ENCODE results near the gene STAP1. TPM values are rescaled to one million over a fixed set of nuclear protein-coding genes. Genes with fewer than 3 reads are reported as not detected.

Gene STAP1
- total RNA-seq, 6 donors from 2014 or later: 0.89 to 2.7 (median 1.7) TPM; not detected in 2

DNA sequence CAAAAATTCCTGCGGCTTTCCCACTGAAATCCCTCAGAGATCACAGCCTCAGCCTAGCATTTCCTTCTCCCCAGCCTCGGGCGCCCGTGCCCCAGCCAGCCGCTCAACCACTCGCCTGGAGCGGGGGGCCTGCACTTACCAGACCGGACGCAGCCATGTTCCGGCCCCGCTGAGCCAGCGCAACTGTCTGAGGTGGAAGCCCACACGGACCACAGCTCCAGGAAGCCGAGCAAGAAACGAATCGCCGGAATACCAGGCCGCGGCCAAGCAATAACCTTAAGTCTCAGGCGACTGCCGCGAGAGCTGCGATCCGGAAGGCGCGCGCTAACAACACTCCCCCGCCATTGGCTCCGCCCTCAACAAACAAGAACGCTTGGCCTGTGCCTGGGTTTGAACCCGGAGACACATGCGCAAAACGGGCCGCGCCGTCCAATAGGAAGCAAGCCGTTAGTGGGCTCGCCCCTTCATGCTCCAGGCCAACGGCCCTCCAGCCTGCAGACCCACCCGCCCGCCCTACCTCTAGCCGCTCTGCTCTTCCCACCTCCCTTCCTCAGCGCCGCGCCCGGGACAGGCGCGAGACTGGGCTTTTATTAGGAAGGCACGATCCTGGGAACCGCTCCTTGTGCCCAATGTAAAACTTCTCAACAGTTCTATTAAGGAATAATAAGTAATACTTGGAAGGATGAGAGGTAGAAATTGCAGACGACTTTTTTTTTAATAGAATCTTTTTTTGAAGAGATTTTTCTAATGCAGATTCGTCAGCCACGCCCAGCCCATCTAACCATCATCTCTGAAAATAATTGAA, 13.1 kb upstream of the STAP1 start, which contains the start of gene CENPC:
CENPC (minus strand) TSS at position 305 of the 805 bp plus-strand sequence; CDS start at position 157, 148 bp downstream.
- no peak for TF ChIP-seq EP300 (IDR thresholded peaks at IDR 0.05)
- TF ChIP-seq POLR2A (IDR thresholded peaks at IDR 0.05): peak in 3 of 4 donors; percentile 71 to 89 (median 87)
- TF ChIP-seq POLR2AphosphoS5 (IDR thresholded peaks at IDR 0.05): peak; percentile 88 to 94
- peaks cover 0 to 10% (median 2%) of the 10 kb centered on the region in 4 donors for H3K36me3 ChIP-seq
- 1% methylated on average over 15 to 49 of the region's 53 CpGs for WGBS, 2 donors
- no peaks in the 10 kb centered on the region for H3K27me3 ChIP-seq
- H3K27ac ChIP-seq: peak within 1 kb of the TSS; percentile 88 to 93 (median 92)
- peaks cover 0 to 35% (median 20%) of the 10 kb centered on the region in 4 donors for H3K4me1 ChIP-seq
- DNase-seq (peak; percentile 94 to 98), ATAC-seq (ENCODE audit: low FRiP score in 2 of 2) (peak; percentile 99)
- H3K9me3 ChIP-seq: no peaks in the 10 kb centered on the region
- H3K4me3 ChIP-seq: peak within 1 kb of the TSS; percentile 55 to 75 (median 61)

DNA sequence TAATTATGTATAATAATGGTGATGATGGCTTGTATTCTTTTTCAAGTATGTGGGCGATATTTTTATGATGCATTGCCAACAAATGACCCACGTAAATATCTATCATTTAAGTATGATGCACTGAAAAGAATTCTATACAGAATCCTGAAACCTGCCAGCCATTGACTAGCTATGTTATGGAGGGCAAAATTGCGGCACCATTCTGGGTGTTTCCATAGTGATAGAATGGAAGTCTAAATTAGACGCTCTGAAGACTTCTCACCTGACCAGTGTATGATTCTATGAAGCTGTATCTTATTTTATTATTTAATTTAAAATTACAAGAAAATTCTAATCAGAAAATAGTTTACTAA, 12.5 kb upstream of the STAP1 start:
- 38 to 49% methylated on average over 4 of the region's 4 CpGs for WGBS, 2 donors
- Histone ChIP-seq H3K4me1 (peaks cover 0 to 35% (median 20%) of the 10 kb centered on the region in 4 donors), H3K27ac (peak overlapping the region; percentile 88 to 93 (median 92)), H3K36me3 (peaks cover 0 to 4% (median 2%) of the 10 kb centered on the region in 4 donors), H3K4me3 (peak overlapping the region; percentile 55 to 75 (median 61)), H3K27me3 (no peaks in the 10 kb centered on the region), H3K9me3 (no peaks in the 10 kb centered on the region)
- no peak for TF ChIP-seq POLR2A (IDR thresholded peaks at IDR 0.05)
- no peak for TF ChIP-seq EP300 (IDR thresholded peaks at IDR 0.05)
- no peak for ATAC-seq (ENCODE audit: low FRiP score in 2 of 2)
- no peak for DNase-seq

GRCh38 chr4:67546971-67547370, 11.6 kb upstream of the STAP1 start:
- no peak for TF ChIP-seq POLR2A (IDR thresholded peaks at IDR 0.05)
- no peak for TF ChIP-seq CTCF (IDR thresholded peaks at IDR 0.05)
- TF ChIP-seq EP300 (IDR thresholded peaks at IDR 0.05): no peak
- no peak for TF ChIP-seq POLR2AphosphoS5 (IDR thresholded peaks at IDR 0.05)
- H3K4me1 ChIP-seq: peaks cover 0 to 30% (median 20%) of the 10 kb centered on the region in 4 donors
- 70 to 72% methylated on average over 4 of the region's 4 CpGs for WGBS, 2 donors
- H3K4me3 ChIP-seq: no peak overlapping the region
- H3K9me3 ChIP-seq: no peaks in the 10 kb centered on the region
- ATAC-seq (ENCODE audit: low FRiP score in 2 of 2): no peak
- H3K36me3 ChIP-seq: peaks cover 0 to 2% (median 0%) of the 10 kb centered on the region in 4 donors
- H3K27me3 ChIP-seq: no peaks in the 10 kb centered on the region
- DNase-seq: no peak
- H3K27ac ChIP-seq: no peak overlapping the region

- DNase-seq: no peak
- WGBS, 2 donors: 8 to 27% methylated on average over 1 of the region's 1 CpG
- TF ChIP-seq CTCF (IDR thresholded peaks at IDR 0.05) (peak in 2 of 6 experiments; percentile 6 to 12), POLR2A (IDR thresholded peaks at IDR 0.05) (no peak), EP300 (IDR thresholded peaks at IDR 0.05) (no peak), POLR2AphosphoS5 (IDR thresholded peaks at IDR 0.05) (no peak)
- Histone ChIP-seq H3K27ac (no peak overlapping the region), H3K9me3 (no peaks in the 10 kb centered on the region), H3K36me3 (no peaks in the 10 kb centered on the region), H3K4me3 (no peak overlapping the region), H3K4me1 (peaks cover 0 to 9% (median 7%) of the 10 kb centered on the region in 4 donors), H3K27me3 (no peaks in the 10 kb centered on the region)
- ATAC-seq (ENCODE audit: low FRiP score in 2 of 2): no peak
Measured at GRCh38 chr4:67549123-67549522, 9.4 kb upstream of the STAP1 start.

GRCh38 chr4:67550451-67550850, 8.1 kb upstream of the STAP1 start:
- TF ChIP-seq CTCF (IDR thresholded peaks at IDR 0.05) (no peak), EP300 (IDR thresholded peaks at IDR 0.05) (no peak), POLR2A (IDR thresholded peaks at IDR 0.05) (no peak), POLR2AphosphoS5 (IDR thresholded peaks at IDR 0.05) (no peak)
- Histone ChIP-seq H3K4me3 (no peak overlapping the region), H3K36me3 (no peaks in the 10 kb centered on the region), H3K9me3 (no peaks in the 10 kb centered on the region), H3K27me3 (no peaks in the 10 kb centered on the region), H3K27ac (no peak overlapping the region), H3K4me1 (peaks cover 0 to 6% (median 4%) of the 10 kb centered on the region in 4 donors)
- DNase-seq (no peak), ATAC-seq (ENCODE audit: low FRiP score in 2 of 2) (no peak)

Measured in upper lobe of left lung (tissue), 6 donors.